ENCODE data around the gene SOX18.

Gene SOX18

GRCh38 chr20:64080013-64080812 lies 30.8 kb upstream of the SOX18 start, which contains the start of gene OPRL1:
Gene OPRL1, plus strand, starts transcription at chr20:64080082. Its CDS starts 12,639 bp downstream, at chr20:64092721.
- DNase-seq = no peak

- peak; percentile 89 for DNase-seq
Measured at GRCh38 chr20:64079273-64080012, 30.0 kb upstream of the SOX18 start, which contains the start of gene RGS19. Gene RGS19, minus strand, starts transcription at chr20:64079518. Its CDS starts 2,632 bp downstream, at chr20:64076886.

GRCh38 chr20:64078934-64079272 lies 29.5 kb upstream of the SOX18 start:
- DNase-seq = no peak

GRCh38 chr20:64077876-64078551 lies 28.6 kb upstream of the SOX18 start:
- DNase-seq = no peak

- DNase-seq = no peak
Measured at GRCh38 chr20:64077541-64077875, 28.1 kb upstream of the SOX18 start.

GRCh38 chr20:64077094-64077493 lies 27.7 kb upstream of the SOX18 start:
- DNase-seq = no peak

- DNase-seq = no peak
Measured at GRCh38 chr20:64076061-64076997, 26.9 kb upstream of the SOX18 start.

GRCh38 chr20:64075556-64075955 lies 26.1 kb upstream of the SOX18 start:
- DNase-seq = no peak

- DNase-seq = no peak
Measured at GRCh38 chr20:64074963-64075362, 25.5 kb upstream of the SOX18 start.

GRCh38 chr20:64074184-64074789 lies 24.8 kb upstream of the SOX18 start:
- no peak for DNase-seq

GRCh38 chr20:64073476-64074183 lies 24.2 kb upstream of the SOX18 start:
- no peak for DNase-seq

GRCh38 chr20:64072498-64073063 lies 23.1 kb upstream of the SOX18 start:
- DNase-seq = no peak

- DNase-seq = no peak
Measured at GRCh38 chr20:64071341-64072332, 22.2 kb upstream of the SOX18 start.

GRCh38 chr20:64070244-64070993 lies 21.0 kb upstream of the SOX18 start:
- DNase-seq = no peak

- DNase-seq = no peak
Measured at GRCh38 chr20:64069614-64070243, 20.3 kb upstream of the SOX18 start.

- DNase-seq = no peak
Measured at GRCh38 chr20:64069209-64069613, 19.8 kb upstream of the SOX18 start.

GRCh38 chr20:64068386-64069208 lies 19.2 kb upstream of the SOX18 start:
- DNase-seq = no peak

Measured in right hindlimb (tissue), 1 donor.